ENCODE data around the gene ZFPL1.

The ZFPL1 gene

GRCh38 chr11:65083834-65084597 lies at the start of gene ZFPL1, which contains the start of gene CDCA5:
Gene ZFPL1 (plus strand): TSS chr11:65084222. CDS start chr11:65084699, 477 bp downstream.
Gene CDCA5 (minus strand): TSS chr11:65084040. CDS start chr11:65083978, 62 bp downstream.
- DNase-seq (ENCODE audit: low read depth in 3 of 3, low spot score in 1 of 3), result peak; percentile 89 to 93 (median 90)

DNA sequence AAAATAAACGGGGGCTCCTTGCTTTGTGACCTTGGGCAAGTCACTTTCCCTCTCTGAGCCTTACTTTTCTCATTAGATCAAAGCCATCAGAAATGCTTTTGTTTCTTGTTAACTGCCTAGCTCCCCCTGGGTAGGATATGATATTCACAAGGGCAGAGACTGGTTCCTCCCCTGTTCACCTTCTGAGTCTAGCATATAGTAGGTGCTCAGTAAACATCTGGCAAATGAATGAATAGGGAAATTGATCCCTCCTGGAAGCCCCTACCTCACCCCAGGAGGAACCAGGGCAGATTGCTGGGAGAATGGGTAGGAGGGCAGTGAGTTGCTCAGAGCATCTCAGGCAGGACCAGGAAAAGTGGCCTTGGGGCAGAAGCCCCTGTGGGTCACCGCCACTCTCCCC lies 49.6 kb upstream of the ZFPL1 start:
- no peak for DNase-seq (ENCODE audit: low read depth in 3 of 3, low spot score in 1 of 3)

GRCh38 chr11:65035579-65035978 lies 48.4 kb upstream of the ZFPL1 start:
- no peak for DNase-seq (ENCODE audit: low read depth in 3 of 3, low spot score in 1 of 3)

GRCh38 chr11:65036931-65037330 lies 47.1 kb upstream of the ZFPL1 start:
- no peak for DNase-seq (ENCODE audit: low read depth in 3 of 3, low spot score in 1 of 3)

DNA sequence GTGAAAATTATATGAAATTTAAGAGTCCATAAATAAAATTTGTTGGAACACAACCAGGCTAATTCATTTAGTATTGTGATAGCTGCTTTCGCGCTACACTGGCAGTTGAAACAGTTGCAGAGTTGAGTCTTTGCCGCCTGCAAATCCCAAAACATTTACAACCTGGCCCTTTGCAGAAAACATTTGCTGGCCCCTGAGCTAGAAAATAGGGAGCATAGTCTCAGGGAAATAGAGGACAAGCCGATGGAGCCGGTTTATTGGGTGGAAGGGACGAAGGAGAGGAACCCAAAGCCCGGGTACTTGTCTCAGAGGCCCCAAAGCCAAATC lies 43.5 kb upstream of the ZFPL1 start:
- DNase-seq (ENCODE audit: low read depth in 3 of 3, low spot score in 1 of 3), result no peak

GRCh38 chr11:65040847-65041622 lies 43.0 kb upstream of the ZFPL1 start, which contains the start of gene SAC3D1:
Gene SAC3D1 (plus strand): TSS chr11:65041210. CDS start chr11:65041293, 83 bp downstream.
- peak; percentile 66 to 69 (median 68) for DNase-seq (ENCODE audit: low read depth in 3 of 3, low spot score in 1 of 3)

DNA sequence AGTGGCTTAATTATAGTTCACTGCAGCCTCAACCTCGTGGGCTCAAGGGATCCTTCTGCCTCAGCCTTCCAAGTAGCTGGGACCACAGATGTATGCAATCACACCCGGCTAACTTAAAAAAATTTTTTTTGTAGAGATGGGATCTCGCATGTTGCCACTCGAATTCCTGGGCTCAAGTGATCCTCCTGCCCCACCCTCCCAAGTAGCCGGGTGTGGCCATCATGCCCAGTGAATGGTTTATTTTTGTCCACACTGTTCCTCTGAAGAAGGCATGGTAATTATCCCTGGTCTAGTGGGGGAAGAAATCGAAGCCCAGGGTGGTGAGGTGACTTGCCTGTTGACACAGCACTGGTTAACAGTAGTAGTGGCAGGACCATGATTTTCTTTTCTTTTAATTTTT lies 41.1 kb upstream of the ZFPL1 start:
- no peak for DNase-seq (ENCODE audit: low read depth in 3 of 3, low spot score in 1 of 3)

DNA sequence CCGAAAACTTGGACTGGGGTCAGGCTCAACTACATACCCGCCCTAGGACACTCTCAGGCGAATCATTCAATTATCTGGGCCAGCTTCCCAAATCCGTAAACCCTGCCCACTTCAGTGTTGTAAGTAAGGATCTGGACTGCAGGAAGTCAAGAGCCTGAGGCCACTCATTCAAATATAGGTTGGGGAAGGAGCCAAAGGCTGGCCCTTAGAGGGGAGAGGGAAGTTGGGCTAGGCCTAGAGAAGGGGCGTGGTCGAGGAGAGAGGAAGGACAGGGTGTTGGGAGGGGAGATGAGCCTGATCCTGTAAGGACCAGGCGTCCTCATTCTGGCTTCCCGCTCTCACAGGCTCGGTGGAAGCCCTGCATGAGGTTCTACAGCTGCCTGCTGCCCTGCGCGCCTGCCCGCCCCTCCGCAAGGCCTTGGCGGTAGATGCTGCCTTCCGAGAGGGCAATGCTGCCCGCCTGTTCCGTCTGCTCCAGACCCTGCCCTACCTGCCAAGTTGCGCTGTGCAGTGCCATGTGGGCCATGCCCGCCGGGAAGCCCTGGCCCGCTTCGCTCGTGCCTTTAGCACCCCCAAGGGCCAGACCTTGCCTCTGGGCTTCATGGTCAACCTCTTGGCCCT lies 40.0 kb upstream of the ZFPL1 start:
- DNase-seq (ENCODE audit: low read depth in 3 of 3, low spot score in 1 of 3), result no peak

- DNase-seq (ENCODE audit: low read depth in 3 of 3, low spot score in 1 of 3), result no peak
These were observed 39.0 kb upstream of the ZFPL1 start for GRCh38 chr11:65045061-65045460.

DNA sequence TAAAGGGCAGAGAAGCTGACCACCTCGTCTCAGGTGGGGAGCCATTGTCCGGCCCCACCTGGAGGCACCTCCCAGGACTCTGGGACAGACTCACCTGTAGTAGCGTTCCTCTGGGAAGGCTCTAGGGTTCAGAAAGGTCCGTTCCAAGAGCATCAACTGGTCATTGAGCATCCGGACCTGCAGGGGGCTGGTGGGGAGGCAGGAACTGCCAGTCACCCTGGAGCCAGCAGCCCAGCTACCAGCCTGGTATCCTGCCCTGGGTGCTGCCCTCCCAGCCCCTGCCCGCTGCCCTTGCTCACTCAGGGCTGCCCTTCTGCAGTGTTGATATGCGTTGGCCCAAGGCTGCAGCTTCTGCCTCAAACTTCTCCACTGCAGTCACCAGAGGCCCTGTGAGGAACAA lies 38.3 kb upstream of the ZFPL1 start:
- DNase-seq (ENCODE audit: low read depth in 3 of 3, low spot score in 1 of 3), result no peak

DNA sequence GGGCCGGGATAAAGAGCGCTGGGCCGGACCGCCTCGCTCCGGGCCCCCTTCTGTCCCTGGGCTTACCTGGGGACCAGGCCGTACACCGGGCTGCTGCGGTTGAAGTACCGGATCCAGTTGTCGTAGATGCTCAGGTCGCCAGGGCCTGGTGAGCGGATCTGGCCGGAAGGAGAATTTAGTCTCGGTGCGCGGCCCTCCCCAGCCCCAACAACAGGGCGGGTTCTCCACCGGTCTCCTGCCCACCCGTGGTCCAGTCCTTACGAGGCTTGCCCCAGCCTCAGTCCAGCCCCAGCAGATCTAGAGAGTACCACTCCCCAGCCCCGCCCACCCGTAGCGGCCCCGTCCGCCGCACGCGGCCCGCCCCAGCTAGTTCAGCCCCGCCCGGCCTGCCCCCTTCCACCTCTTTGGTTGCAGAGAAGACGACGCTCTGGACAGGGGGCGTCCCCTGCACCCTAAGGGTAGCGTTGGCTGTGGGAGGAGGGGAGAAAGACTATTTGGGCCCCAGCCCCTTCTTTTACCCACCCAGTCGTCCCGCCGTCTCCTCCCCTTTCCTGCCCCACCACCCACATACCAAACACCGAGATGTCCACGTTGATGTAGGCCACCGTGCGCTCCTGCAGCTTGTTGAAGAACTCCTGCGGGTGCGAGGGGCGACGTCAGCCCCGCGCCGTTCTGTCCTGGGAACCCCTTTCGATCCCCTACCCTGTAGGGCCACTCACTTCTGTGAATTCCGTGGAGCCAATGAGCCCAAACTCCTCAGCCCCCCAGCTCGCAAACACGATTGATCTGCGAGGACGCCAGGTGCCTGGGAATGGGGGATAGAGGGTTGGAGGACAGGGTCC lies 36.2 kb upstream of the ZFPL1 start:
- peak in 1 of 3 donors; percentile 25 for DNase-seq (ENCODE audit: low read depth in 3 of 3, low spot score in 1 of 3)

- DNase-seq (ENCODE audit: low read depth in 3 of 3, low spot score in 1 of 3), result no peak
These were observed 32.6 kb upstream of the ZFPL1 start for GRCh38 chr11:65051398-65051858.

DNA sequence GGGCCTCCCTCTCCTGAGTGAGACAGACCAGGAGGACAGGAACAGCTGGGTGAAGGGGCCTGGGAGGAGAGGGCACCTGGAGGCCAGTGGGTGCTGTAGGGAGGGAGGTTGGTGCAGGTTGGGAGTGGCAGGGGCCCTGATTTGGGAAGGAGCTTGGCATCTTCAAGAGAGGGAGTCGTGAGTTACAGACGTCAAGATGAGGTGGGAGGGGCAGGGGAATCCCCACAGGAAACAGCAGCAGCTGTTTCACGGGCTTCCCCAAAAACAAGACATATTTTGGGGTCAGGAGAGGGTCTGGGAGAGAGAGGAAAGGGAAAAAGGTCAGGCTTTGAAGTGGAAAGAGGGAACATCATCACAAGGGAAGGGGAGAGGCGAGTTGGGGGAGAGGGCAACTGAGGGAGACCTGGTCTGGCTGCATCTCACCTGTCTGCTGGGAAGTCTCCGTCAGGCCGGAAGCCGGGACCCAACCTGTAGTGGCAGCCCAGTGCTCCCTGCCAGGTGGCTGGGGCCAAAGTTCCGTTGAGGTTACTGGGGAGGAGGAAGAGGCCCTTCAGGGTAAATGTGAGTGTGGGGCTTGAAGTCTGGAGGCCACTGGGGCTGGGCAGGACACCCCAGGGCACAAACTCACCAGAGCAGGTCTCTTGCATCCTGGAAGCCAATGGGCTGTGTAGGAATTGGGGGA lies 30.1 kb upstream of the ZFPL1 start:
- DNase-seq (ENCODE audit: low read depth in 3 of 3, low spot score in 1 of 3), result no peak

- DNase-seq (ENCODE audit: low read depth in 3 of 3, low spot score in 1 of 3), result no peak
These were observed 28.5 kb upstream of the ZFPL1 start for GRCh38 chr11:65055538-65055937.

DNA sequence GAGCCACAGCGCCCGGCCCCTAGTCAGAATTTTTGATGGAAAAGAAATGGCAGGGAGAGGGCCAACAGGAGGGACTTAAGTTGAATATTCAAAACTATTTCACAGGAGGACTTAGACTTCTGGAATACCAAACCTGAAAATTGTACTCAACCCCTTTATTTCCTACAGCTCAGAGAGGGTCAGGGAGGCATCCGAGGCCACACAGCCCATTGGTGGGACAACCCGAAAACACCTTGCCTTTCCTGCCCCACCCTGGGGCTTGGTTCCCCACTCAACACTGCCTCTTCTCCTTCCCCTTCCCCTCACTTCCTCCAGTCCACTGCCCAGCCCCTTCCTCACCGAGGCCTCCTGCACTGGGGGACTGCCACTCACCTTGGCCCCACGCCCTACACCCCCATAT lies 27.0 kb upstream of the ZFPL1 start:
- DNase-seq (ENCODE audit: low read depth in 3 of 3, low spot score in 1 of 3), result no peak

DNA sequence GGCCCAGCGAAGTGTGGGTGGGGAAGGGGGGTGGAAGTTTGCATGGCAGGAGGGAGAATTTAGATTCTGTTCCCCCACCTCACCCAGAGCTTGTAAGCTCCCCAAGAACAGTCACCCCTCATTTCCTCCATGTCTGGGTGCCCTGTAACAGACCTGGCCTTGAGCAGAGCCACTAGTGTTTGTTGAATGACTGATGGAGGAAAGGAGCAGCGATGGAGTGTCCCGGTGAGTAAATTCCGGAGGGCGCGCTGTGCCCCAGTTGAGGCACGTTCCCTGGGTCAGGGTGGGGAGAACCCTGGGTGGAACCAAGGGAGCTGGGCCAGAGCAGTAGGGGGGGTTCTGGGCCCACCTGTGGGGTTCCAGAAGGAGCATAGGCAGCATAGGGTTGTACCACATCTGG lies 26.5 kb upstream of the ZFPL1 start:
- DNase-seq (ENCODE audit: low read depth in 3 of 3, low spot score in 1 of 3), result no peak

DNA sequence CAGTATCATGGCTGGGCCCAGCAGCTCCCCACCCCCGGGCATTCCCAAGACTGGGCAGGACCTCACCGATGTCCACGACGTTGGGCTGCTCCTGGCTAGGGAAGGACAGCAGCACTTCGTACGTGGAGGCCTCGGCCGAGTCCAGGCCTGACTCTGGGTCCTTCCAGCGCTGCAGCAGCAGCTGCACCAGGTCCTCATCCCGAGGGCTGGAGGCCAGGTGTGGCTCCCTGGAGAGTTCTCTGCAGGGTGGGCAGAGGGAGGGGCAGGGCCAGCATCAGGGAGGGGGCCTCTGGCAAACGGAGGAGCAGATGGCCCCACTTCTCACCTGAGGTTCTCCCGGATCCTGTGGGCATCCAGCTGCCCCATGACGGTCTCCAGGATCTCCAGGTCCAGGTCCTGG lies 26.0 kb upstream of the ZFPL1 start:
- DNase-seq (ENCODE audit: low read depth in 3 of 3, low spot score in 1 of 3), result no peak

DNA sequence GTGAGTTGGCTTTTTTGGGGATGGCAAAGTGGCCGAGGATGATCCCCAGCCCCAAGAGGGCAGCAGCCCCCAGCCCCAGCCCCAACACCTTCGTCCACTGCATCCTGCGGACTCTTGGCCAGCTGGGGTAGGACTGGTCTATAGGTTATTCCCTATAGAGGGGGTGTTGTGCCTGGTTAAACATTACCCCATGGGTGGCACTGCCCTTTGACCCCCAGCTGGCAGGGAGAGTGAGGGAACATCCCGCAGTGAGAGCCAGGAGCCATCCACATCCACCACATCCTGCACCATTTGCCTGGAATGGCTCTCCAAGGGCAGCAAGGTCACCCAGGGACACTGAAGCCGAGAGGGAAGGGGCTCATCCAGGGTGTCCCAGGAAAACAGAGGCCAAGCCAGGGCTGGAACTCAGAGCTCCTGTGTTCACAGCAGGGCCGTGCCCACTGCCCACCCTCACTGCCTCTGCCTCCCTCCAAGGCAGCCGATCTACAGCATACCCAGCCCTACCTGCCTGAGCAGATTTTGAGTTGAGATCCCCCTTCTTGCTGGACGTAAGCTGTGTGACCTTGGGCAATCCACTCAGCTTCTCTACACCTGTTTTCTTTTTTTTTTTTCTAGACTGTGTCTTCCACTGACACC lies 25.5 kb upstream of the ZFPL1 start, which contains the start of gene NAALADL1:
TSS of gene NAALADL1 (minus strand) at position 135 of the 636 bp plus-strand sequence. CDS start at position 103, 32 bp downstream.
- no peak for DNase-seq (ENCODE audit: low read depth in 3 of 3, low spot score in 1 of 3)

DNA sequence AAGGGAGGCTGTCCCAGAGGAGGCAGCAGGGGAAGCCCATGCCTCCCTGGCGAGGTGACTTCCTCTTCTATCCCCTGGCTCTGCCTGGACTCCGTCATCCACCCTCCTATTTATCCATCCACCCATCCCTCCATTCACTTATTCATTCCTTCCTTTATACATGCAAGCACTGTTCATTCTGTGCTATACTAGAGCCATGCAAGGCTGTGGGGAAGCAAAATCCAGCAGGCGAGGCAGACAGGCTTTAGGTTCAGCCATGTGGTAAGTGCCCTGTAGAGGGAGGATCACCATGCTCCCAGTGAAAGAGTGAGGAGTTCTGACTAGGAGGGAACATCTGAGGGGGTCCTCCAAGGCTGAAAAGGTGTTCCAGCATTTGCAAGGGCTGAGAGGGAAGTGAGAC lies 24.5 kb upstream of the ZFPL1 start:
- no peak for DNase-seq (ENCODE audit: low read depth in 3 of 3, low spot score in 1 of 3)

All from stimulated activated CD4-positive, alpha-beta T cell treated with anti-CD3 and anti-CD28 coated beads, TNF-alpha, amount 100 ng/mL, for 1 hour (primary cell).